Measurements from ENCODE around the gene CCDC197. TPM values are rescaled to one million over a fixed set of nuclear protein-coding genes. Genes with fewer than 3 reads are reported as not detected.

The CCDC197 gene
- total RNA-seq, 4 donors from 2014 or later: not detected

- 91% methylated on average over 10 of the region's 10 CpGs for WGBS
- no peaks in the 10 kb centered on the region for H3K36me3 ChIP-seq
- TF ChIP-seq, protein P1, sequence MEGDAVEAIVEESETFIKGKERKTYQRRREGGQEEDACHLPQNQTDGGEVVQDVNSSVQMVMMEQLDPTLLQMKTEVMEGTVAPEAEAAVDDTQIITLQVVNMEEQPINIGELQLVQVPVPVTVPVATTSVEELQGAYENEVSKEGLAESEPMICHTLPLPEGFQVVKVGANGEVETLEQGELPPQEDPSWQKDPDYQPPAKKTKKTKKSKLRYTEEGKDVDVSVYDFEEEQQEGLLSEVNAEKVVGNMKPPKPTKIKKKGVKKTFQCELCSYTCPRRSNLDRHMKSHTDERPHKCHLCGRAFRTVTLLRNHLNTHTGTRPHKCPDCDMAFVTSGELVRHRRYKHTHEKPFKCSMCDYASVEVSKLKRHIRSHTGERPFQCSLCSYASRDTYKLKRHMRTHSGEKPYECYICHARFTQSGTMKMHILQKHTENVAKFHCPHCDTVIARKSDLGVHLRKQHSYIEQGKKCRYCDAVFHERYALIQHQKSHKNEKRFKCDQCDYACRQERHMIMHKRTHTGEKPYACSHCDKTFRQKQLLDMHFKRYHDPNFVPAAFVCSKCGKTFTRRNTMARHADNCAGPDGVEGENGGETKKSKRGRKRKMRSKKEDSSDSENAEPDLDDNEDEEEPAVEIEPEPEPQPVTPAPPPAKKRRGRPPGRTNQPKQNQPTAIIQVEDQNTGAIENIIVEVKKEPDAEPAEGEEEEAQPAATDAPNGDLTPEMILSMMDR (IDR thresholded peaks at IDR 0.05): no peak
- TF ChIP-seq POLR2AphosphoS5 (IDR thresholded peaks at IDR 0.05) (no peak), EP300 (IDR thresholded peaks at IDR 0.05) (no peak), POLR2A (IDR thresholded peaks at IDR 0.05; ENCODE audit: low read depth) (no peak)
- no peak overlapping the region for H3K4me3 ChIP-seq
- H3K27me3 ChIP-seq: no peaks in the 10 kb centered on the region
- DNase-seq (ENCODE audit: extremely low spot score): no peak
- peaks cover 21 to 41% (median 36%) of the 10 kb centered on the region in 4 donors for H3K4me1 ChIP-seq
- no peaks in the 10 kb centered on the region for H3K9me3 ChIP-seq
- intact Hi-C loops (cut with DNase I): no loop called here
- no peak overlapping the region for H3K27ac ChIP-seq (replicated peaks in 1 of 4)
Observed at GRCh38 chr14:93991212-93991611, 5.9 kb upstream of the CCDC197 start.

DNA sequence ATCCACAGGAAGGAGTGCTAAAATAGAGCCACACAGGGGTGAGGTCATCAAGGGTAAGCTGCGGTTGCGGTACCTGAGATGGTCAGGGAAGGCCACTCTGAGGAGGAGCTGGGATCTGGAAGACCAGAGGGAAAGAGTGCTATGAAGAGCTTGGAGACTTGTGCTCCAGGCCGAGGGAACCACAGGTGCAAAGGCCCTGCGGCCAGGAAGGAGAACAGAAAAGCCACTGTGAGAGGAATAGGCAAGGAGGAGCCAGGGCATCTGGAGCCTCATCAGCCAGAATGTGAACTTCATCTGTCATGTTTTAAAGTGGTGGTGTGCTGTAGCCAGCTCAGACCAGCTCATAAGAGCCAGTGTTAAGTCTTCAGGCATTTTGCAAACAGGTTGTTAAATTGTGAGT, 5.5 kb upstream of the CCDC197 start:
- intact Hi-C loops (cut with DNase I): no loop called here
- H3K27ac ChIP-seq (replicated peaks in 1 of 4): no peak overlapping the region

DNA sequence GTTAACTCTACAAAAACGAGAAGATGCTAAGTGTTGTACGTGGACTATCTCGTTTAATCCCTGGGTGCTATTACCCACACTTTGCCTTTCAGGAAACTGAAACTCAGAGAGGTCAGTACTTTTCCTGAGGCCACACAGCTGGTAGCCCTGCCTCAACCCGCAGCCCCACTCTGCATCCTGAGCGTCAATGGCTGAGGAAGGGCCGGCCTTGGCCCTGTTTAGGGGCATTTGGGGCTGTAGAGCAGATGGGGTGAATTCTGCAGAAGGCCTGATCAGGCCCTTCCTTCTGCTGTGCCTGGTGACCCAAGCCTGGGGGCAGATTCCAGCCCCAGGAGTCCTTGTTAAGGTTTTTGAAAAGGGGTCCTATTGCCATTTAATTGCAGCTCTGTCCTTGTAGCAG, 3.7 kb upstream of the CCDC197 start:
- TF ChIP-seq EP300 (IDR thresholded peaks at IDR 0.05): no peak
- TF ChIP-seq, protein P1 (IDR thresholded peaks at IDR 0.05): no peak
- TF ChIP-seq POLR2AphosphoS5 (IDR thresholded peaks at IDR 0.05): no peak
- no peak for TF ChIP-seq POLR2A (IDR thresholded peaks at IDR 0.05; ENCODE audit: low read depth)
- no peak for DNase-seq (ENCODE audit: extremely low spot score)
- Histone ChIP-seq H3K9me3 (no peaks in the 10 kb centered on the region), H3K4me3 (no peak overlapping the region), H3K4me1 (peaks cover 27 to 38% (median 29%) of the 10 kb centered on the region in 4 donors), H3K36me3 (no peaks in the 10 kb centered on the region), H3K27me3 (no peaks in the 10 kb centered on the region), H3K27ac (replicated peaks in 1 of 4) (peak overlapping the region; percentile 78 to 87 (median 82))
- WGBS: 85% methylated on average over 5 of the region's 6 CpGs
- intact Hi-C loops (cut with DNase I): no loop called here

More for the DNA sequence above, 5.5 kb upstream of the CCDC197 start:
- peaks cover 25 to 43% (median 39%) of the 10 kb centered on the region in 4 donors for H3K4me1 ChIP-seq
- no peaks in the 10 kb centered on the region for H3K9me3 ChIP-seq
- TF ChIP-seq POLR2AphosphoS5 (IDR thresholded peaks at IDR 0.05) (no peak), EP300 (IDR thresholded peaks at IDR 0.05) (no peak), POLR2A (IDR thresholded peaks at IDR 0.05; ENCODE audit: low read depth) (no peak)
- TF ChIP-seq, protein P1 (IDR thresholded peaks at IDR 0.05): no peak
- no peak for DNase-seq (ENCODE audit: extremely low spot score)
- WGBS: 86% methylated on average over 4 of the region's 4 CpGs
- H3K27me3 ChIP-seq: no peaks in the 10 kb centered on the region
- no peaks in the 10 kb centered on the region for H3K36me3 ChIP-seq
- H3K4me3 ChIP-seq: no peak overlapping the region

- Histone ChIP-seq H3K4me1 (peaks cover 27 to 38% (median 29%) of the 10 kb centered on the region in 4 donors), H3K9me3 (no peaks in the 10 kb centered on the region), H3K27ac (replicated peaks in 1 of 4) (peak overlapping the region; percentile 78 to 87 (median 82)), H3K36me3 (no peaks in the 10 kb centered on the region), H3K4me3 (peak overlapping the region in 1 of 4 donors; percentile 24), H3K27me3 (no peaks in the 10 kb centered on the region)
- no peak for DNase-seq (ENCODE audit: extremely low spot score)
- TF ChIP-seq EP300 (IDR thresholded peaks at IDR 0.05): peak; percentile 69
- TF ChIP-seq POLR2AphosphoS5 (IDR thresholded peaks at IDR 0.05): peak; percentile 80 to 87
- TF ChIP-seq POLR2A (IDR thresholded peaks at IDR 0.05; ENCODE audit: low read depth): no peak
- TF ChIP-seq, protein P1 (IDR thresholded peaks at IDR 0.05): no peak
- WGBS: 30% methylated on average over 11 of the region's 13 CpGs
- intact Hi-C loops (cut with DNase I): no loop called here
Observed at GRCh38 chr14:93994919-93995682, 2.0 kb upstream of the CCDC197 start.

Data from esophagus muscularis mucosa (tissue), 4 donors.